K562 (cell line): ENCODE results near the gene HSPA6. TPM values are rescaled to one million over a fixed set of nuclear protein-coding genes. Genes with fewer than 3 reads are reported as not detected.
A peak's percentile ranks its signal among the peaks of the same experiment; 100 is the strongest.
"Not testable (repeated sequence)": the region's sequence is repeated elsewhere in the genome, so short reads cannot be mapped to it uniquely, and the experiment has no call there.

Experiments
- ATAC-seq: fragments of 200-7000 bp; cut with Tn5 transposase; 3 replicates; pipeline ENCODE4 v1.9.1; 2020; ENCODE audit warnings: moderate library complexity
- BruUV-seq: library from RNA; stranded (reverse); fragments of 400-500 nt; replicated peaks from 2 replicates; lab custom pipeline; 2021; lab: Mats Ljungman, UMichigan
- CTCF ChIA-PET: fragments of 300-600 bp; formaldehyde crosslinking; extraction: SDS; loops from one replicate; lab custom pipeline; 2021; ENCODE audit warnings: low intra/inter-chr PET ratio; lab: Yijun Ruan, JAX
- POLR2A ChIA-PET: fragments of 300-600, 350-650 bp; sonication (Branson Sonifier 250); formaldehyde crosslinking; extraction: SDS; loops from one replicate; lab custom pipeline; 2021; ENCODE audit warnings: antibody characterized with exemption, inconsistent platforms; lab: Yijun Ruan, JAX
- DNase-seq, 4 experiments: peaks; one replicate each; pipeline versions ENCODE4 v3.0.0 to v3.0.0-alpha.2; 2011 to 2018; ENCODE audit warnings: low spot score in 3 of 4, mixed read lengths in 3 of 4; ENCODE audit errors: extremely low read depth in 1 of 4
- FAIRE-seq: peaks from 2 replicates; lab custom pipeline; 2011; peaks lifted over from hg19 to GRCh38; lab: Jason Lieb, UNC
- H2AFZ ChIP-seq: 2 replicates; pipeline ENCODE4 v1.6.0; 2011; ENCODE audit warnings: low read depth, low read length, control low read depth, inconsistent platforms
- H3K27ac ChIP-seq: fragments of 200-600 bp; 3 replicates; pipeline ENCODE4 v1.8.0; 2011; ENCODE audit warnings: low read depth, mild to moderate bottlenecking, control low read depth, inconsistent platforms, low read length, moderate library complexity, mixed read lengths; ENCODE audit errors: extremely low read depth
- H3K27me3 ChIP-seq, 2 experiments: fragments of 300-600 bp in 1 of 2; 2 replicates in 1 of 2; 3 replicates in 1 of 2; pipeline versions ENCODE4 v1.6.0 to v1.8.0; 2011; ENCODE audit warnings: inconsistent platforms in 2 of 2, low read length in 2 of 2, mild to moderate bottlenecking in 1 of 2, mixed read lengths in 1 of 2, moderate library complexity in 1 of 2; ENCODE audit not compliant: control insufficient read depth in 2 of 2, insufficient read depth in 2 of 2
- H3K36me3 ChIP-seq: fragments of 300-600 bp; 3 replicates; pipeline ENCODE4 v1.8.0; 2011; ENCODE audit warnings: mild to moderate bottlenecking, low read length, inconsistent platforms; ENCODE audit not compliant: control insufficient read depth, insufficient read depth
- H3K4me1 ChIP-seq, 2 experiments: fragments of 200-600 bp in 1 of 2; replicated peaks in 1 of 2; 2 replicates in 1 of 2; 3 replicates in 1 of 2; pipeline versions ENCODE4 v1.5.1 to v1.8.0; 2011; ENCODE audit warnings: inconsistent platforms in 2 of 2, low read length in 2 of 2, mild to moderate bottlenecking in 1 of 2, mixed read lengths in 1 of 2, moderate library complexity in 1 of 2; ENCODE audit not compliant: control insufficient read depth in 2 of 2, insufficient read depth in 2 of 2
- H3K4me2 ChIP-seq: 2 replicates; pipeline ENCODE4 v1.6.1; 2011; ENCODE audit warnings: low read length, control low read depth, inconsistent platforms, mixed read lengths; ENCODE audit not compliant: insufficient read depth
- H3K4me3 ChIP-seq: fragments of 200-600 bp; sonication (generic), shearing (Covaris generic); 2 replicates; pipeline ENCODE4 v1.5.1; 2016; ENCODE audit warnings: control low read depth, inconsistent platforms
- H3K79me2 ChIP-seq: fragments of 200-600 bp; 3 replicates; pipeline ENCODE4 v1.8.0; 2011; ENCODE audit warnings: low read length, inconsistent platforms; ENCODE audit not compliant: control insufficient read depth, insufficient read depth
- H3K9ac ChIP-seq, 2 experiments: 2 replicates each; pipeline versions ENCODE4 v1.6.0 to v1.6.1; 2011; ENCODE audit warnings: low read depth in 2 of 2, low read length in 2 of 2, control low read depth in 1 of 2, inconsistent platforms in 1 of 2, mild to moderate bottlenecking in 1 of 2, mixed read lengths in 1 of 2; ENCODE audit not compliant: insufficient read depth in 1 of 2
- H3K9me1 ChIP-seq: one replicate; pipeline ENCODE4 v1.6.0; 2011; ENCODE audit warnings: inconsistent platforms, mild to moderate bottlenecking, low read length, moderate library complexity; ENCODE audit not compliant: control insufficient read depth, insufficient read depth
- H3K9me3 ChIP-seq: replicated peaks from 2 replicates; pipeline ENCODE4 v1.5.1; 2011; ENCODE audit warnings: low read depth, low read length, inconsistent platforms; ENCODE audit not compliant: control insufficient read depth, insufficient read depth
- H4K20me1 ChIP-seq: replicated peaks from 2 replicates; pipeline ENCODE4 v1.6.1; 2011; ENCODE audit warnings: low read length, inconsistent platforms, mixed read lengths; ENCODE audit not compliant: control insufficient read depth, insufficient read depth
- AFF1 ChIP-seq, 2 experiments: fragments of 450-650 bp; IDR thresholded peaks; 2 replicates each; pipeline ENCODE4 v1.6.1; 2018; ENCODE audit warnings: mild to moderate bottlenecking in 2 of 2, low read depth in 1 of 2; ENCODE audit not compliant: partially characterized antibody in 2 of 2
- ARNT ChIP-seq, 2 experiments: fragments of 450-650 bp; IDR thresholded peaks; 2 replicates each; pipeline ENCODE4 v1.6.1; 2016; ENCODE audit warnings: mild to moderate bottlenecking in 1 of 2
- BRD4 ChIP-seq: fragments of 200-600 bp; sonication (generic); IDR thresholded peaks from 2 replicates; pipeline ENCODE4 v1.6.1; 2017; ENCODE audit warnings: inconsistent platforms
- BRD9 ChIP-seq: fragments of 450-650 bp; IDR thresholded peaks from 2 replicates; pipeline ENCODE4 v1.6.1; 2018; ENCODE audit warnings: low read depth; ENCODE audit not compliant: partially characterized antibody
- EP300 ChIP-seq: IDR thresholded peaks from 2 replicates; pipeline ENCODE4 v1.6.1; 2012; ENCODE audit warnings: low read length, improper control_type of control experiment
- EP400 ChIP-seq: fragments of 450-650 bp; IDR thresholded peaks from 2 replicates; pipeline ENCODE4 v1.6.1; 2017; ENCODE audit warnings: antibody characterized with exemption, mild to moderate bottlenecking, moderate library complexity
- ETS1 ChIP-seq: conservative IDR thresholded peaks from 2 replicates; pipeline ENCODE4 v1.6.1; 2011; ENCODE audit warnings: low read depth, mild to moderate bottlenecking, low read length; ENCODE audit not compliant: control insufficient read depth
- FOXK2 ChIP-seq, 2 experiments: fragments of 450-650 bp; IDR thresholded peaks in 1 of 2; conservative IDR thresholded peaks in 1 of 2; 2 replicates each; pipeline ENCODE4 v1.6.1; 2016; ENCODE audit warnings: low read depth in 2 of 2, mild to moderate bottlenecking in 1 of 2
- KLF13 ChIP-seq: fragments of 450-650 bp; IDR thresholded peaks from 2 replicates; pipeline ENCODE4 v1.6.1; 2016; ENCODE audit warnings: missing genetic modification characterization, low read depth, mild to moderate bottlenecking, missing compliant biosample characterization, moderate library complexity, borderline replicate concordance
- LEF1 ChIP-seq: fragments of 450-650 bp; IDR thresholded peaks from 2 replicates; pipeline ENCODE4 v1.6.1; 2016; ENCODE audit warnings: mild to moderate bottlenecking
- PHF8 ChIP-seq: fragments of 200-600 bp; sonication (generic); IDR thresholded peaks from 2 replicates; pipeline ENCODE4 v1.6.1; 2012; ENCODE audit warnings: mixed run types, mild to moderate bottlenecking, inconsistent platforms, low read length, moderate library complexity, borderline replicate concordance
- POLR3A ChIP-seq: IDR thresholded peaks from 2 replicates; pipeline ENCODE4 v1.6.1; 2011; ENCODE audit warnings: borderline replicate concordance, mild to moderate bottlenecking, moderate library complexity; ENCODE audit not compliant: insufficient read length, insufficient read depth; ENCODE audit errors: extremely low read depth
- RBFOX2 ChIP-seq: fragments of 200-400 bp; formaldehyde crosslinking; IDR thresholded peaks from 2 replicates; pipeline ENCODE4 v1.6.1; 2017; ENCODE audit warnings: low read depth, mild to moderate bottlenecking, low read length, moderate library complexity
- TFAP4 ChIP-seq: sonication (generic); formaldehyde crosslinking; IDR thresholded peaks from 2 replicates; pipeline ENCODE4 v1.8.0; 2022; ENCODE audit warnings: missing genetic modification reagents, mild to moderate bottlenecking, moderate library complexity, borderline replicate concordance
- ZNF24 ChIP-seq: fragments of 450-650 bp; IDR thresholded peaks from 2 replicates; pipeline ENCODE4 v1.6.1; 2016
- ZNF764 ChIP-seq: fragments of 250-450 bp; sonication (Bioruptor Pico); IDR thresholded peaks from 2 replicates; pipeline ENCODE4 v1.4.0; 2020; ENCODE audit warnings: low read depth, mild to moderate bottlenecking, moderate library complexity
- WGBS: fragments of 100-300 bp; shearing (Covaris generic); methylation state at CpG from one replicate; pipeline ENCODE4 v1.1.6; 2016; ENCODE audit warnings: low coverage, mixed read lengths; ENCODE audit not compliant: insufficient coverage; ENCODE audit errors: missing lambda C conversion rate; 5-methylcytosine and 5-hydroxymethylcytosine counted together
- in situ Hi-C: fragments of 300-500 bp; cut with MboI; formaldehyde crosslinking; loops from 4 replicates; pipeline ENCODE4 v1.15.0; 2018; ENCODE audit warnings: inconsistent platforms, mixed read lengths
- intact Hi-C: fragments of 100-400 bp; cut with micrococcal nuclease; formaldehyde crosslinking; loops from 2 replicates; pipeline ENCODE4 v1.14.2; 2022
- polyA plus RNA-seq, 8 experiments: library from polyadenylated mRNA; depleted of rRNA in 4 of 8; stranded (reverse) in 5 of 8; unstranded in 3 of 8; fragments of >200 nt; fragmentation: Nextera tagmentation in 2 of 8; fragmentation: Illumina TruSeq in 1 of 8; extraction: Ambion mirVana in 2 of 8; extraction: Trizol in 1 of 8; gene quantifications; 2 replicates each; pipeline versions ENCODE4 v1.2.1 to v1.2.3, GENCODE V29; 2011 to 2014; ENCODE audit warnings: inconsistent platforms in 1 of 8, missing spikeins in 1 of 8
- total RNA-seq, 7 experiments: library from RNA; depleted of rRNA in 6 of 7; stranded (reverse); fragments of >200 nt in 6 of 7; fragmentation: Illumina TruSeq in 2 of 7; extraction: Trizol in 2 of 7; gene quantifications; 2 replicates each; pipeline versions ENCODE4 v1.2.1 to v1.2.3, GENCODE V29; 2011 to 2021; ENCODE audit warnings: low replicate concordance in 1 of 7

Gene HSPA6
- total and polyA plus RNA-seq, 9 of the 15 experiments (the other 6 are each of a cell fraction or from before 2014, with no cell fraction given) = 0.15 to 10.0 (median 2.4) TPM

- FAIRE-seq, H3K27me3 ChIP-seq, intact Hi-C loops, H3K79me2 ChIP-seq, BruUV-seq, H3K9me3 ChIP-seq, H3K9me1 ChIP-seq, H3K36me3 ChIP-seq, in situ Hi-C loops, H4K20me1 ChIP-seq, CTCF ChIA-PET, H3K4me1 ChIP-seq: not testable (repeated sequence)
- peak in 3 of 4 experiments; percentile 16 to 83 (median 44) for DNase-seq
- H2AFZ ChIP-seq = peak overlapping the region; percentile 94
- H3K9ac ChIP-seq = peak overlapping the region in 1 of 2 experiments; percentile 89; a peak in 2 of 4 replicates
- peak overlapping the region; percentile 91 for H3K27ac ChIP-seq
- peak overlapping the region; percentile 66 for H3K4me3 ChIP-seq
- POLR2A ChIA-PET = interaction anchor here (0.9 to 1.1 kb wide), 2 partner anchors 9 to 25 kb away, joined by 3 read pairs; partner anchors contain the start of gene FCGR2A
- 0% methylated on average over 11 of the region's 13 CpGs for WGBS
- peak; percentile 60 for ATAC-seq
- H3K4me2 ChIP-seq = peak overlapping the region; percentile 78
- 0 out of 2 replicates have a peak, but pooled peaks have one; percentile 23 for TF ChIP-seq ZNF24
- peak; percentile 66; the same call in 1 of the 2 replicates for TF ChIP-seq ZNF764
- peak; percentile 60; the same call in 1 of the 2 replicates for TF ChIP-seq KLF13 (tag)
- 0 out of 2 replicates have a peak, but pooled peaks have one; percentile 1 for TF ChIP-seq PHF8
- TF ChIP-seq EP300 = peak; percentile 33; the same call in 1 of the 2 replicates
- peak; percentile 77 for TF ChIP-seq POLR3A
- peak; percentile 50 for TF ChIP-seq RBFOX2
- TF ChIP-seq FOXK2 (conservative IDR thresholded peaks at IDR 0.05 in 1 of 2, IDR thresholded peaks at IDR 0.05 in 1 of 2; ENCODE audit: low read depth in 2 of 2) = peak; percentile 36 to 55; a peak in 1 of 4 replicates
- TF ChIP-seq EP400 = peak; percentile 45
- TF ChIP-seq BRD9 = peak; percentile 96
- peak in 1 of 2 experiments; percentile 20 for TF ChIP-seq AFF1 (IDR thresholded peaks at IDR 0.05; ENCODE audit: low read depth in 1 of 2, partially characterized antibody in 2 of 2)
- 0 out of 2 replicates have a peak, but pooled peaks have one; percentile 15 for TF ChIP-seq BRD4
- 0 out of 2 replicates have a peak, but pooled peaks have one; percentile 22 for TF ChIP-seq LEF1
- peak; percentile 76; the same call in 1 of the 2 replicates for TF ChIP-seq TFAP4 (CRISPR knock-in tag)
- TF ChIP-seq ARNT (IDR thresholded peaks at IDR 0.05) = peak; percentile 70 to 74; a peak in 2 of 4 replicates
- peak; percentile 70; the same call in 1 of the 2 replicates for TF ChIP-seq ETS1
Observed at GRCh38 chr1:161530158-161530557, 5.8 kb downstream of the HSPA6 start.
